Lower leg skin (tissue), 3 donors: ENCODE measurements around the gene ADAMTS6.

ENCODE experiments used
- POLR2A ChIP-seq, 2 donors: fragments of 450-650 bp; IDR thresholded peaks; one replicate each; pipeline ENCODE4 v1.6.1; 2016 to 2017; ENCODE audit warnings: antibody characterized with exemption in 2 of 2, mild to moderate bottlenecking in 1 of 2, moderate library complexity in 1 of 2
- TF ChIP-seq, protein P1 (sequence below), 3 donors: fragments of 450-650 bp; IDR thresholded peaks; one replicate each; pipeline ENCODE4 v1.5.1; 2016; ENCODE audit warnings: antibody characterized with exemption in 3 of 3, mild to moderate bottlenecking in 3 of 3, moderate library complexity in 2 of 3

DNA sequence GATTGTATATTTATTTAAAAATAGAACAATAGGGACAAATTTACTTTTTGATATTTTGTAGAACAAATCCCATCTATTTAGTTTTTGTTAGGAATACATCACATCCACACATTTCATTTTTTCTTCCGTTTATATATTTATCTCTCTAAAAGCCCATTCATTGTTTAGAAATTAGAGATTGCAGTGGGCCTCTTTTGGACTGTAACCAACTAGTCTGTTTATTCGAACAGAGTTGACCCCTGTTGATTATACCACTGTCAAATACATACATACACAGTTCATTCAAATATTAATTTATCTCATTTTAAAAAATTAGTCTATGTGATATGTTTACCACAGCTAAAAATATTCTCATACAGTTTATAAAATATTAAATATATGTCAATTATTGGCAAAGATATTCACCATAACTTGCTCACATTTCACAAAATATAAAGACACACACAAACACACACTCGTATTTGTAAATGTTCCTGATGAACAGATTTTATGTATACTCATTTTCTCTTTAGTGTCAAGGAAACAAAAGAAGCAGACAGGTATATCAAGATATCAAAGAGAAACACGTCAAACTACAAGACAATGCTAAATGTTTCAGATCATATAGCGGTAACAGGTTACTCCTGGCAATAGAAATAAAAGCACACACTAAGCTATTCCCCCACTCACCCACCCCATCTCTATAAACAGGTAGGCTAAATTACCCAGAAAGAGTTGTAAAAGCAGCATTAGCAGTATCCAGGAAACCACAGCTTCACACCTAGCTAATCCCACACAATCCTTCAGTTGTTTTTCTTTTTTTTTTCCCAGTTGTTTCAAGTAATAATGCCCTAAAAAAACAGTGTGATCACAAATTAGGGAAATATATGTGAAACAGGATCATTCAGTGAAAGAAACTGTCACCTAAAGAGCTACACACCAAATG, 283.9 kb downstream of the ADAMTS6 start:
- no peak for TF ChIP-seq POLR2A (IDR thresholded peaks at IDR 0.05)
- TF ChIP-seq, protein P1, sequence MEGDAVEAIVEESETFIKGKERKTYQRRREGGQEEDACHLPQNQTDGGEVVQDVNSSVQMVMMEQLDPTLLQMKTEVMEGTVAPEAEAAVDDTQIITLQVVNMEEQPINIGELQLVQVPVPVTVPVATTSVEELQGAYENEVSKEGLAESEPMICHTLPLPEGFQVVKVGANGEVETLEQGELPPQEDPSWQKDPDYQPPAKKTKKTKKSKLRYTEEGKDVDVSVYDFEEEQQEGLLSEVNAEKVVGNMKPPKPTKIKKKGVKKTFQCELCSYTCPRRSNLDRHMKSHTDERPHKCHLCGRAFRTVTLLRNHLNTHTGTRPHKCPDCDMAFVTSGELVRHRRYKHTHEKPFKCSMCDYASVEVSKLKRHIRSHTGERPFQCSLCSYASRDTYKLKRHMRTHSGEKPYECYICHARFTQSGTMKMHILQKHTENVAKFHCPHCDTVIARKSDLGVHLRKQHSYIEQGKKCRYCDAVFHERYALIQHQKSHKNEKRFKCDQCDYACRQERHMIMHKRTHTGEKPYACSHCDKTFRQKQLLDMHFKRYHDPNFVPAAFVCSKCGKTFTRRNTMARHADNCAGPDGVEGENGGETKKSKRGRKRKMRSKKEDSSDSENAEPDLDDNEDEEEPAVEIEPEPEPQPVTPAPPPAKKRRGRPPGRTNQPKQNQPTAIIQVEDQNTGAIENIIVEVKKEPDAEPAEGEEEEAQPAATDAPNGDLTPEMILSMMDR (IDR thresholded peaks at IDR 0.05): no peak
